IPS-NIHi11 (cell line): Measurements from ENCODE around the gene MALSU1.

Experiments used
- DNase-seq: peaks from one replicate; pipeline ENCODE4 v3.0.0; 2012; ENCODE audit warnings: mixed read lengths, low spot score

MALSU1 gene

GRCh38 chr7:23335621-23336020 is 36.5 kb downstream of the MALSU1 start:
- DNase-seq, result no peak

- no peak for DNase-seq
Measured at GRCh38 chr7:23336086-23336485, 36.9 kb downstream of the MALSU1 start.

GRCh38 chr7:23336799-23337283 is 37.7 kb downstream of the MALSU1 start:
- DNase-seq, result no peak

GRCh38 chr7:23337374-23337773 is 38.2 kb downstream of the MALSU1 start:
- no peak for DNase-seq

GRCh38 chr7:23338439-23338838 is 39.3 kb downstream of the MALSU1 start:
- DNase-seq, result no peak

GRCh38 chr7:23338863-23339262 is 39.7 kb downstream of the MALSU1 start:
- DNase-seq, result no peak

GRCh38 chr7:23341846-23342598 is 42.9 kb downstream of the MALSU1 start:
- no peak for DNase-seq

- DNase-seq, result no peak
Measured at GRCh38 chr7:23343102-23343501, 44.0 kb downstream of the MALSU1 start.

GRCh38 chr7:23343806-23344475 is 44.8 kb downstream of the MALSU1 start:
- DNase-seq, result no peak

GRCh38 chr7:23345601-23346000 is 46.5 kb downstream of the MALSU1 start:
- no peak for DNase-seq

GRCh38 chr7:23346316-23346715 is 47.2 kb downstream of the MALSU1 start:
- no peak for DNase-seq

GRCh38 chr7:23347033-23347681 is 48.0 kb downstream of the MALSU1 start:
- no peak for DNase-seq

- DNase-seq, result no peak
Measured at GRCh38 chr7:23347682-23348180, 48.6 kb downstream of the MALSU1 start.

- peak; percentile 25 for DNase-seq
Measured at GRCh38 chr7:23349484-23350157, 50.5 kb downstream of the MALSU1 start.

GRCh38 chr7:23350466-23350865 is 51.3 kb downstream of the MALSU1 start:
- DNase-seq, result no peak

GRCh38 chr7:23353172-23353571 is 54.0 kb downstream of the MALSU1 start:
- DNase-seq, result peak; percentile 27

- no peak for DNase-seq
Measured at GRCh38 chr7:23356168-23356567, 57.0 kb downstream of the MALSU1 start.

GRCh38 chr7:23356726-23357125 is 57.6 kb downstream of the MALSU1 start:
- DNase-seq, result no peak

GRCh38 chr7:23357190-23358093 is 58.3 kb downstream of the MALSU1 start:
- DNase-seq, result no peak

- DNase-seq, result no peak
Measured at GRCh38 chr7:23358152-23358674, 59.1 kb downstream of the MALSU1 start.
